Liver (tissue), 3 donors: Measurements from ENCODE around the gene GMPR.

Source experiments
- SP1 ChIP-seq: IDR thresholded peaks from 2 replicates; pipeline ENCODE4 v1.6.1; 2018; ENCODE audit warnings: antibody characterized with exemption, mild to moderate bottlenecking
- TF ChIP-seq, protein P1 (sequence below): fragments of 150-350 bp; IDR thresholded peaks from 2 replicates; pipeline ENCODE4 v1.5.1; 2017; ENCODE audit warnings: improper control_type of control experiment, low read depth, low read length; ENCODE audit not compliant: missing input control
- donor health status: healthy.
- donor health status: healthy.

GRCh38 chr6:16229700-16230099 is 8.7 kb upstream of the GMPR start:
- TF ChIP-seq, protein P1, sequence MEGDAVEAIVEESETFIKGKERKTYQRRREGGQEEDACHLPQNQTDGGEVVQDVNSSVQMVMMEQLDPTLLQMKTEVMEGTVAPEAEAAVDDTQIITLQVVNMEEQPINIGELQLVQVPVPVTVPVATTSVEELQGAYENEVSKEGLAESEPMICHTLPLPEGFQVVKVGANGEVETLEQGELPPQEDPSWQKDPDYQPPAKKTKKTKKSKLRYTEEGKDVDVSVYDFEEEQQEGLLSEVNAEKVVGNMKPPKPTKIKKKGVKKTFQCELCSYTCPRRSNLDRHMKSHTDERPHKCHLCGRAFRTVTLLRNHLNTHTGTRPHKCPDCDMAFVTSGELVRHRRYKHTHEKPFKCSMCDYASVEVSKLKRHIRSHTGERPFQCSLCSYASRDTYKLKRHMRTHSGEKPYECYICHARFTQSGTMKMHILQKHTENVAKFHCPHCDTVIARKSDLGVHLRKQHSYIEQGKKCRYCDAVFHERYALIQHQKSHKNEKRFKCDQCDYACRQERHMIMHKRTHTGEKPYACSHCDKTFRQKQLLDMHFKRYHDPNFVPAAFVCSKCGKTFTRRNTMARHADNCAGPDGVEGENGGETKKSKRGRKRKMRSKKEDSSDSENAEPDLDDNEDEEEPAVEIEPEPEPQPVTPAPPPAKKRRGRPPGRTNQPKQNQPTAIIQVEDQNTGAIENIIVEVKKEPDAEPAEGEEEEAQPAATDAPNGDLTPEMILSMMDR, result no peak
- no peak for TF ChIP-seq SP1
